HL-60 (cell line): Measurements from ENCODE around the gene MTFP1.
A peak's percentile ranks its signal among the peaks of the same experiment; 100 is the strongest.

Experiments used
- DNase-seq, 2 experiments: peaks; one replicate each; pipeline ENCODE4 v3.0.0-alpha.2; 2010 to 2020; ENCODE audit warnings: low read depth in 1 of 2, low spot score in 1 of 2
- H3K27ac ChIP-seq: fragments of 250-450 bp; sonication (Bioruptor Pico); replicated peaks from 2 replicates; pipeline ENCODE4 v1.5.1; 2020; ENCODE audit warnings: mild to moderate bottlenecking, moderate library complexity
- H3K27me3 ChIP-seq: fragments of 250-450 bp; sonication (Bioruptor Pico); 2 replicates; pipeline ENCODE4 v1.5.1; 2021; ENCODE audit warnings: mild to moderate bottlenecking, moderate library complexity; ENCODE audit not compliant: insufficient read depth, poor library complexity, severe bottlenecking
- H3K4me3 ChIP-seq: replicated peaks from 2 replicates; pipeline ENCODE4 v1.5.1; 2011; ENCODE audit warnings: mild to moderate bottlenecking, control low read depth, low read length; ENCODE audit not compliant: insufficient read depth
- CTCF ChIP-seq: IDR thresholded peaks from one replicate; pipeline ENCODE4 v1.5.1; 2011; ENCODE audit warnings: low read length, control low read depth, inconsistent platforms; ENCODE audit not compliant: insufficient read depth
- GABPA ChIP-seq: IDR thresholded peaks from 2 replicates; pipeline ENCODE4 v1.6.1; 2012; ENCODE audit warnings: low read depth
- POLR2AphosphoS5 ChIP-seq: IDR thresholded peaks from 2 replicates; pipeline ENCODE4 v1.6.1; 2012; ENCODE audit warnings: low read depth
- SPI1 ChIP-seq: IDR thresholded peaks from 2 replicates; pipeline ENCODE4 v1.6.1; 2012; ENCODE audit warnings: low read depth, mild to moderate bottlenecking, borderline replicate concordance
- TF ChIP-seq, protein P1 (sequence below): IDR thresholded peaks from 2 replicates; pipeline ENCODE4 v1.6.1; 2012; ENCODE audit warnings: low read depth; ENCODE audit not compliant: insufficient replicate concordance

The MTFP1 gene

DNA sequence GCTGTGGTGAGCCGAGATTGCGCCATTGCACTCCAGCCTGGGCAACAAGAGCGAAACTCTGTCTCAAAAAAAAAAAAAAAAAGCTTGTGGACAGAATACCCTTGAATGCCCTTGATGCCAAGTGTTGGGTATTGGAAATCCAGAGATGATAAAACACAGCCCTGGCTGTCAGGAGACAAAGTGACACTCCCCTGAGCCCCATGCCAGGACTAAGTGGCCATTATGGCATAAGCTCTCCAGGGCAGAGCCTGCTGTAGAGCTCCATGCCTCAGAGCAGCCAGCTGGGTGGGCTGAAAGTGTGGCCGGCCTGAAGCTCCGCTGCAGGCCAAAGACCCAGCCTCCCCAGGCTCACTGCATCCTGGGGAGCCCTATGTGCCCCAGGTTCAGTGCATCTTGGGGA, 43.2 kb upstream of the MTFP1 start:
- H3K4me3 ChIP-seq = no peak overlapping the region
- TF ChIP-seq, protein P1, sequence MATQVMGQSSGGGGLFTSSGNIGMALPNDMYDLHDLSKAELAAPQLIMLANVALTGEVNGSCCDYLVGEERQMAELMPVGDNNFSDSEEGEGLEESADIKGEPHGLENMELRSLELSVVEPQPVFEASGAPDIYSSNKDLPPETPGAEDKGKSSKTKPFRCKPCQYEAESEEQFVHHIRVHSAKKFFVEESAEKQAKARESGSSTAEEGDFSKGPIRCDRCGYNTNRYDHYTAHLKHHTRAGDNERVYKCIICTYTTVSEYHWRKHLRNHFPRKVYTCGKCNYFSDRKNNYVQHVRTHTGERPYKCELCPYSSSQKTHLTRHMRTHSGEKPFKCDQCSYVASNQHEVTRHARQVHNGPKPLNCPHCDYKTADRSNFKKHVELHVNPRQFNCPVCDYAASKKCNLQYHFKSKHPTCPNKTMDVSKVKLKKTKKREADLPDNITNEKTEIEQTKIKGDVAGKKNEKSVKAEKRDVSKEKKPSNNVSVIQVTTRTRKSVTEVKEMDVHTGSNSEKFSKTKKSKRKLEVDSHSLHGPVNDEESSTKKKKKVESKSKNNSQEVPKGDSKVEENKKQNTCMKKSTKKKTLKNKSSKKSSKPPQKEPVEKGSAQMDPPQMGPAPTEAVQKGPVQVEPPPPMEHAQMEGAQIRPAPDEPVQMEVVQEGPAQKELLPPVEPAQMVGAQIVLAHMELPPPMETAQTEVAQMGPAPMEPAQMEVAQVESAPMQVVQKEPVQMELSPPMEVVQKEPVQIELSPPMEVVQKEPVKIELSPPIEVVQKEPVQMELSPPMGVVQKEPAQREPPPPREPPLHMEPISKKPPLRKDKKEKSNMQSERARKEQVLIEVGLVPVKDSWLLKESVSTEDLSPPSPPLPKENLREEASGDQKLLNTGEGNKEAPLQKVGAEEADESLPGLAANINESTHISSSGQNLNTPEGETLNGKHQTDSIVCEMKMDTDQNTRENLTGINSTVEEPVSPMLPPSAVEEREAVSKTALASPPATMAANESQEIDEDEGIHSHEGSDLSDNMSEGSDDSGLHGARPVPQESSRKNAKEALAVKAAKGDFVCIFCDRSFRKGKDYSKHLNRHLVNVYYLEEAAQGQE = no peak
- no peak for TF ChIP-seq GABPA
- TF ChIP-seq POLR2AphosphoS5 = no peak
- no peak for TF ChIP-seq SPI1
- no peak for TF ChIP-seq CTCF
- no peak for DNase-seq
- H3K27ac ChIP-seq = no peak overlapping the region
- H3K27me3 ChIP-seq = no peaks in the 10 kb centered on the region

DNA sequence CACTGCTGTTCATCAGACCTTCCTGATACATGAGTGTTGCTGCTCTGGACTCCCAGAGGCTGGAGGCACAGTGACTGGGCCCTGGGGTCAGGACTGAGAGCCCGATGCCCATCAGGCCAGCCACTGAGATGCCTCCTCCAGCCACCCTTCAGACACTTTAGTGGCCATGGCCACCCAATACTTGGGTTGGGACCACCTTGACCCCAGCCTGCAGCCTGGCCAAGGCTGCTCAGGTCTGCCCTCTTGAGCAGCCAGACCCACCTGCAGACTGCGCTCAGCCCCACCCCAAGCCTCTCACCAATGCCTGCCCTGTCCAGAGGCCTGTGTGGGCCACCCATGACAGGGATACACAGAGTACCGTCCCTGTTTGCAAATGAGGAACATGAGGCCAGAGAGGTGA, 42.5 kb upstream of the MTFP1 start:
- DNase-seq = no peak
- H3K4me3 ChIP-seq = no peak overlapping the region
- no peaks in the 10 kb centered on the region for H3K27me3 ChIP-seq
- H3K27ac ChIP-seq = no peak overlapping the region
- TF ChIP-seq, protein P1 = no peak
- TF ChIP-seq SPI1 = no peak
- TF ChIP-seq CTCF = no peak
- TF ChIP-seq GABPA = no peak
- no peak for TF ChIP-seq POLR2AphosphoS5

DNA sequence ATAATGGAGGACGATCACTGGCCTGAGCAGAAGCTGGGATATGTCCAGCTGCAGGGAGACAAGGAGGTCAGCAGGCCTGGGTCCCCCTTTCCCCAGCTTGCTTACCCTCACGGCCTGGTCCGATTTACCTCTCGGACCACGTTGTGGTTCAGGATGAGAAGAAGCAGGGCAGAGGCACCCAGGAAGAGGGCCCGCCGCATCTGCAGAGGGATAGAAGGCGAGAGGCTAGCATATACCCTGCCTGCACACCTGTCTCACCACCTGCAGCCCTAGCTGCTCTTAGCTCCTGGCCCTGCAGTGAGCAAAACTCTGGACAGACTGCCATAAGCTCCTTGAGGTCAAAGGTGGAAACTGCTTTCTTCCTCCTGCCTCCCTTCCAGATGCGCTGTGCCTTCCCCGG, 39.6 kb upstream of the MTFP1 start:
- no peak for DNase-seq
- Histone ChIP-seq H3K27ac (no peak overlapping the region), H3K27me3 (no peaks in the 10 kb centered on the region), H3K4me3 (no peak overlapping the region)
- TF ChIP-seq GABPA (no peak), CTCF (no peak), POLR2AphosphoS5 (no peak)

DNA sequence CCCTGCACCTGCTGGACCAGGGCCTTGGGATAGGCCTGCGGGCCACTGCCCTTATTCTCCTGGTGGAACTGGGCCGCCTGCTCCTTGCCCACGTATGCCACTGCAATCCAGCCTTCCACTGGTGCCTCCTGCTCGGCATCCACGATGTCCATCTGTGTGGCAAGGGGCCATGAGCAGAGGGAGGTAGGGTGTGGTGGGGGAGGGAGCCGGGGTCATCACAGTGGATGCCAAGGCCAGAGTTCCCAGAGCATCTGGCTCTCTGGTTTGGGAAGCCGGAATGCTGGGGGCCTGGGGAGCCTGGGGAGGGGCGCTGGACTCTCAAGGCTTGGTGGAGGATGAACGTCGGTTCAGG, 39.0 kb upstream of the MTFP1 start:
- H3K27ac ChIP-seq = no peak overlapping the region
- TF ChIP-seq, protein P1 = no peak
- TF ChIP-seq SPI1 (no peak), GABPA (no peak), POLR2AphosphoS5 (no peak), CTCF (no peak)
- peak overlapping the region; percentile 45 for H3K4me3 ChIP-seq
- no peaks in the 10 kb centered on the region for H3K27me3 ChIP-seq
- no peak for DNase-seq
